H1 (cell line): Measurements from ENCODE around the gene SF3A2. TPM values are rescaled to one million over a fixed set of nuclear protein-coding genes. Genes with fewer than 3 reads are reported as not detected.

Experiments
- CTBP2 ChIP-seq: IDR thresholded peaks from 2 replicates; pipeline ENCODE4 v1.7.0; 2011; ENCODE audit warnings: borderline replicate concordance, mild to moderate bottlenecking, moderate library complexity, mixed read lengths, low read length; ENCODE audit not compliant: insufficient read depth, insufficient read length
- FOSL1 ChIP-seq: IDR thresholded peaks from 2 replicates; pipeline ENCODE4 v1.6.1; 2011; ENCODE audit warnings: mild to moderate bottlenecking, low read depth, low read length, moderate library complexity; ENCODE audit not compliant: insufficient read depth
- GTF2F1 ChIP-seq: IDR thresholded peaks from 2 replicates; pipeline ENCODE4 v1.6.1; 2012; ENCODE audit warnings: low read depth, low read length, improper control_type of control experiment, borderline replicate concordance
- KDM4A ChIP-seq: IDR thresholded peaks from one replicate; pipeline ENCODE4 v1.7.1; 2012; ENCODE audit warnings: low read depth, mild to moderate bottlenecking, moderate library complexity, low read length, inconsistent platforms; ENCODE audit not compliant: severe bottlenecking
- NRF1 ChIP-seq: IDR thresholded peaks from 2 replicates; pipeline ENCODE4 v1.6.1; 2011; ENCODE audit warnings: mild to moderate bottlenecking, low read depth, low read length, improper control_type of control experiment
- POU5F1 ChIP-seq: IDR thresholded peaks from 2 replicates; pipeline ENCODE4 v1.6.1; 2011; ENCODE audit warnings: low read depth, mild to moderate bottlenecking, low read length, moderate library complexity
- SAP30 ChIP-seq: fragments of 300-600 bp; sonication (generic); IDR thresholded peaks from 2 replicates; pipeline ENCODE4 v1.7.1; 2012; ENCODE audit warnings: low read length, moderate library complexity, mild to moderate bottlenecking, inconsistent platforms; ENCODE audit not compliant: insufficient read depth, insufficient replicate concordance
- SP1 ChIP-seq: IDR thresholded peaks from 2 replicates; pipeline ENCODE4 v1.6.1; 2011; ENCODE audit warnings: low read depth, low read length
- USF2 ChIP-seq: IDR thresholded peaks from 2 replicates; pipeline ENCODE4 v1.6.1; 2011; ENCODE audit warnings: low read length, improper control_type of control experiment
- polyA plus RNA-seq, 7 experiments: library from polyadenylated mRNA; depleted of rRNA in 3 of 7; stranded (reverse) in 5 of 7; unstranded in 2 of 7; fragments of >200 nt in 5 of 7; fragments of 200-250 nt in 2 of 7; gene quantifications; 1 replicate in 5 of 7; 2 replicates in 1 of 7; 4 replicates in 1 of 7; pipeline versions ENCODE4 v1.2.1 to v1.2.3, GENCODE V29; 2011 to 2013; ENCODE audit warnings: missing spikeins in 2 of 7, mixed read lengths in 2 of 7
- total RNA-seq: library from RNA; stranded (reverse); fragmentation: NEBNext Ultra II Directional; extraction: Animal tissue kit (Norgen Biotek cat#: 25700); gene quantifications from 2 replicates; pipeline ENCODE4 v1.2.1, GENCODE V29; 2021

Gene SF3A2
- total and polyA plus RNA-seq, 2 of the 8 experiments (the other 6 are each of a cell fraction or from before 2014, with no cell fraction given): 15.3 to 146 TPM

DNA sequence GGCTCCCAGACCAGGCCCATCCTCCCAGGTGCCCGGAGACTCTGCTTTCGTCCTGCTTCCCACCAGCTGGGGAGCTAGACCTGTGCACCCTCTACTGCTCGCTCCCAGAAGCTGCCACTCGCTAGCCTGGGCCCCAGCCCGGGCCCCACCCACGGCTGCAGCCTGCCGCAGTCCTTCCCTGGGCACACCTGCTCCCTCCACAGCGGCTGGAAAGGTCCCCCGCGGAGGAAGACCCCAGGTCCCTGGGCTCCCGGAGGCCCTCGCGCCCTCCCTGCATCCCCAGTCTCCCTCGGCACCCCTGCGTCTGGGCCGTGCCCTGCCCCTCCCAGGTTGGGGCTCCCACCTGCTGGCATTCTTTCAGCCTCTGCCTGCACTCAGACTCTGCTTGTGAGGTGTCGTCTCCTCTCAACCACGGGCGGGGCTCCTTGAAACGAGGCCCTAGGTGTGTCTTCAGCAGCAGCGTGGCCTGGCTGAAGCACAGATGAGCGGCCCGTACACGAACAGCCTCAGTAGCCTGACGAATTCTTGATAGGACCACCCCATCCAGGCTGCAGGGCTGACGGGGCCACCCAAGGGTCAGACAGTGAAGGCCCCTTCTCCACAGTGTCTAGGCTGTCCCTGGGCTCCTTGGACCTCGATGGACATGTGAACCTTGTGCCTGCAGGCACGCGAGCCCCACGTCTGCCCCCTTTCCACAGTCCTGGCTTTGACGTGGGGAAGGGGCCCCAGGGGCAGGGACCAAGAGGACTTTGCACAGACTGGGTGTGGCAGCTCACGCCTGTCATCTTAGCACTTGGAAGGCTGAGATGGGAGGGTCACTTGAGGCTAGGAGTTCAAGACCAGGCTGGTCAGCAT lies 44.9 kb upstream of the SF3A2 start (continued):
- TF ChIP-seq CTBP2 (no peak), FOSL1 (no peak), SAP30 (no peak), KDM4A (no peak), NRF1 (no peak), SP1 (no peak), GTF2F1 (no peak), POU5F1 (no peak), USF2 (no peak)
